Fibroblast of peridontal ligament (primary cell): ENCODE measurements around the gene ID2.

ENCODE experiments used
- DNase-seq: peaks from one replicate; pipeline ENCODE4 v3.0.0-alpha.2; 2010; ENCODE audit errors: extremely low read depth

The ID2 gene

GRCh38 chr2:8669157-8669817 lies 12.6 kb upstream of the ID2 start:
- peak; percentile 93 for DNase-seq

- no peak for DNase-seq
These were observed 11.3 kb upstream of the ID2 start for GRCh38 chr2:8670580-8670979.

- no peak for DNase-seq
These were observed 10.7 kb upstream of the ID2 start for GRCh38 chr2:8671176-8671575.

GRCh38 chr2:8671802-8672201 lies 10.1 kb upstream of the ID2 start:
- DNase-seq, result no peak

- no peak for DNase-seq
These were observed 8.9 kb upstream of the ID2 start for GRCh38 chr2:8672940-8673339.

- no peak for DNase-seq
These were observed 8.5 kb upstream of the ID2 start for GRCh38 chr2:8673381-8673780.

GRCh38 chr2:8674420-8675009 lies 7.3 kb upstream of the ID2 start:
- DNase-seq, result no peak

- no peak for DNase-seq
These were observed 6.3 kb upstream of the ID2 start for GRCh38 chr2:8675543-8675942.

- peak; percentile 91 for DNase-seq
These were observed 5.5 kb upstream of the ID2 start for GRCh38 chr2:8676191-8676920.

- peak; percentile 32 for DNase-seq
These were observed 4.8 kb upstream of the ID2 start for GRCh38 chr2:8676921-8677645.

- peak; percentile 51 for DNase-seq
These were observed 3.9 kb upstream of the ID2 start for GRCh38 chr2:8677646-8678592.

- peak; percentile 81 for DNase-seq
These were observed 2.9 kb upstream of the ID2 start for GRCh38 chr2:8678731-8679566.

GRCh38 chr2:8679567-8679826 lies 2.4 kb upstream of the ID2 start:
- DNase-seq, result no peak

- DNase-seq, result peak; percentile 63
These were observed 1.8 kb upstream of the ID2 start for GRCh38 chr2:8679827-8680731.

GRCh38 chr2:8680822-8681760 lies 765 bp upstream of the ID2 start:
- DNase-seq, result peak; percentile 79

GRCh38 chr2:8682719-8683667 lies 1.1 kb downstream of the ID2 start:
- DNase-seq, result peak; percentile 76

GRCh38 chr2:8684540-8684877 lies 2.7 kb downstream of the ID2 start:
- peak; percentile 27 for DNase-seq
